Measurements from ENCODE around the gene MOV10L1. TPM values are rescaled to one million over a fixed set of nuclear protein-coding genes. Genes with fewer than 3 reads are reported as not detected.

MOV10L1 gene
- total and polyA plus RNA-seq, 2 experiments from 2014 or later, result 0.73 to 1.8 TPM

DNA sequence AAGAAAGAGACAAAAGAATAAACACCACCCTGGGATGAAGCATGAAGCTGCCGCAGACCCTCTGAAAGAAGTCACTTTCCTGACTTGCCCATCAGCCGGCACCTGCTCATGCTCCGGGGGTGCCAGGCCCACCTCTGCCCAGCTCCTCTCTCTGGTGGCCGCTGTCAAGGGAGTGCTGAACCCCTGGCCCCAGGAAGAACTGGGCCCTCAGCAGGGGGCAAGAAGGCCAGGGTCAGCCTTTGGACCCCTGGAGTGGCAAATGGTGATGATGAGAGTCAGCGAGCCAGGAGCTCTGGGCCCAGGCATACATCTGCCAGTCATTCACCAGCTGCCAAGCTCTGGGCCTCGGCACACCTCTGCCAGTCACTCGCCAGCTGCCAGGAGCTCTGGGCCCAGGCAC, 49.1 kb upstream of the MOV10L1 start:
- Histone ChIP-seq H3K36me3 (ENCODE audit: insufficient read depth) (no peaks in the 10 kb centered on the region), H3K4me3 (no peak overlapping the region), H3K9me2 (ENCODE audit: insufficient read depth) (no peaks in the 10 kb centered on the region), H3F3A (replicated peaks; ENCODE audit: low read depth) (no peaks in the 10 kb centered on the region), H3K4me1 (ENCODE audit: insufficient read depth) (no peaks in the 10 kb centered on the region), H4K20me1 (replicated peaks; ENCODE audit: insufficient read depth) (no peaks in the 10 kb centered on the region), H3K4me2 (no peak overlapping the region), H3K27ac (ENCODE audit: low read depth) (no peak overlapping the region), H3K27me3 (ENCODE audit: insufficient read depth) (no peaks in the 10 kb centered on the region), H2AFZ (no peak overlapping the region), H3K79me2 (replicated peaks; ENCODE audit: insufficient read depth) (no peaks in the 10 kb centered on the region)
- Mint-ChIP-seq H3K27me3 (ENCODE audit: insufficient read depth, low read depth, poor library complexity) (peaks cover 5% of the 10 kb centered on the region), H3K4me3 (no peak overlapping the region), H3K4me1 (no peaks in the 10 kb centered on the region), H3K36me3 (ENCODE audit: low read depth) (no peaks in the 10 kb centered on the region), H3K27ac (no peak overlapping the region), H3K9me3 (no peaks in the 10 kb centered on the region)
- DNase-seq (ENCODE audit: low spot score) (no peak), ATAC-seq (no peak)
- TF ChIP-seq POLR2AphosphoS5 (IDR thresholded peaks at IDR 0.05; ENCODE audit: low read depth) (no peak), ZNF114 (CRISPR knock-in tag; IDR thresholded peaks at IDR 0.05) (no peak), JUNB (IDR thresholded peaks at IDR 0.05; ENCODE audit: unreplicated experiment) (no peak), EZH2phosphoT487 (IDR thresholded peaks at IDR 0.05; ENCODE audit: unreplicated experiment) (no peak), EZH2 (IDR thresholded peaks at IDR 0.05; ENCODE audit: low read depth, unreplicated experiment) (no peak), STAT1 (IDR thresholded peaks at IDR 0.05; ENCODE audit: unreplicated experiment) (no peak), NANOG (IDR thresholded peaks at IDR 0.05; ENCODE audit: borderline replicate concordance) (no peak), CREB1 (CRISPR knock-in tag; IDR thresholded peaks at IDR 0.05; ENCODE audit: low read depth) (no peak)
- TF ChIP-seq, protein P1, sequence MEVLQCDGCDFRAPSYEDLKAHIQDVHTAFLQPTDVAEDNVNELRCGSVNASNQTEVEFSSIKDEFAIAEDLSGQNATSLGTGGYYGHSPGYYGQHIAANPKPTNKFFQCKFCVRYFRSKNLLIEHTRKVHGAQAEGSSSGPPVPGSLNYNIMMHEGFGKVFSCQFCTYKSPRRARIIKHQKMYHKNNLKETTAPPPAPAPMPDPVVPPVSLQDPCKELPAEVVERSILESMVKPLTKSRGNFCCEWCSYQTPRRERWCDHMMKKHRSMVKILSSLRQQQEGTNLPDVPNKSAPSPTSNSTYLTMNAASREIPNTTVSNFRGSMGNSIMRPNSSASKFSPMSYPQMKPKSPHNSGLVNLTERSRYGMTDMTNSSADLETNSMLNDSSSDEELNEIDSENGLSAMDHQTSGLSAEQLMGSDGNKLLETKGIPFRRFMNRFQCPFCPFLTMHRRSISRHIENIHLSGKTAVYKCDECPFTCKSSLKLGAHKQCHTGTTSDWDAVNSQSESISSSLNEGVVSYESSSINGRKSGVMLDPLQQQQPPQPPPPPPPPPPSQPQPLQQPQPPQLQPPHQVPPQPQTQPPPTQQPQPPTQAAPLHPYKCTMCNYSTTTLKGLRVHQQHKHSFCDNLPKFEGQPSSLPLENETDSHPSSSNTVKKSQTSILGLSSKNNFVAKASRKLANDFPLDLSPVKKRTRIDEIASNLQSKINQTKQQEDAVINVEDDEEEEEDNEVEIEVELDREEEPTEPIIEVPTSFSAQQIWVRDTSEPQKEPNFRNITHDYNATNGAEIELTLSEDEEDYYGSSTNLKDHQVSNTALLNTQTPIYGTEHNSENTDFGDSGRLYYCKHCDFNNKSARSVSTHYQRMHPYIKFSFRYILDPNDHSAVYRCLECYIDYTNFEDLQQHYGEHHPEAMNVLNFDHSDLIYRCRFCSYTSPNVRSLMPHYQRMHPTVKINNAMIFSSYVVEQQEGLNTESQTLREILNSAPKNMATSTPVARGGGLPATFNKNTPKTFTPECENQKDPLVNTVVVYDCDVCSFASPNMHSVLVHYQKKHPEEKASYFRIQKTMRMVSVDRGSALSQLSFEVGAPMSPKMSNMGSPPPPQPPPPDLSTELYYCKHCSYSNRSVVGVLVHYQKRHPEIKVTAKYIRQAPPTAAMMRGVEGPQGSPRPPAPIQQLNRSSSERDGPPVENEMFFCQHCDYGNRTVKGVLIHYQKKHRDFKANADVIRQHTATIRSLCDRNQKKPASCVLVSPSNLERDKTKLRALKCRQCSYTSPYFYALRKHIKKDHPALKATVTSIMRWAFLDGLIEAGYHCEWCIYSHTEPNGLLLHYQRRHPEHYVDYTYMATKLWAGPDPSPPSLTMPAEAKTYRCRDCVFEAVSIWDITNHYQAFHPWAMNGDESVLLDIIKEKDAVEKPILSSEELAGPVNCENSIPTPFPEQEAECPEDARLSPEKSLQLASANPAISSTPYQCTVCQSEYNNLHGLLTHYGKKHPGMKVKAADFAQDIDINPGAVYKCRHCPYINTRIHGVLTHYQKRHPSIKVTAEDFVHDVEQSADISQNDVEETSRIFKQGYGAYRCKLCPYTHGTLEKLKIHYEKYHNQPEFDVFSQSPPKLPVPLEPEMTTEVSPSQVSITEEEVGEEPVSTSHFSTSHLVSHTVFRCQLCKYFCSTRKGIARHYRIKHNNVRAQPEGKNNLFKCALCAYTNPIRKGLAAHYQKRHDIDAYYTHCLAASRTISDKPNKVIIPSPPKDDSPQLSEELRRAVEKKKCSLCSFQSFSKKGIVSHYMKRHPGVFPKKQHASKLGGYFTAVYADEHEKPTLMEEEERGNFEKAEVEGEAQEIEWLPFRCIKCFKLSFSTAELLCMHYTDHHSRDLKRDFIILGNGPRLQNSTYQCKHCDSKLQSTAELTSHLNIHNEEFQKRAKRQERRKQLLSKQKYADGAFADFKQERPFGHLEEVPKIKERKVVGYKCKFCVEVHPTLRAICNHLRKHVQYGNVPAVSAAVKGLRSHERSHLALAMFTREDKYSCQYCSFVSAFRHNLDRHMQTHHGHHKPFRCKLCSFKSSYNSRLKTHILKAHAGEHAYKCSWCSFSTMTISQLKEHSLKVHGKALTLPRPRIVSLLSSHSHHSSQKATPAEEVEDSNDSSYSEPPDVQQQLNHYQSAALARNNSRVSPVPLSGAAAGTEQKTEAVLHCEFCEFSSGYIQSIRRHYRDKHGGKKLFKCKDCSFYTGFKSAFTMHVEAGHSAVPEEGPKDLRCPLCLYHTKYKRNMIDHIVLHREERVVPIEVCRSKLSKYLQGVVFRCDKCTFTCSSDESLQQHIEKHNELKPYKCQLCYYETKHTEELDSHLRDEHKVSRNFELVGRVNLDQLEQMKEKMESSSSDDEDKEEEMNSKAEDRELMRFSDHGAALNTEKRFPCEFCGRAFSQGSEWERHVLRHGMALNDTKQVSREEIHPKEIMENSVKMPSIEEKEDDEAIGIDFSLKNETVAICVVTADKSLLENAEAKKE (CRISPR knock-in tag; IDR thresholded peaks at IDR 0.05), result no peak
- TF ChIP-seq, protein P2, sequence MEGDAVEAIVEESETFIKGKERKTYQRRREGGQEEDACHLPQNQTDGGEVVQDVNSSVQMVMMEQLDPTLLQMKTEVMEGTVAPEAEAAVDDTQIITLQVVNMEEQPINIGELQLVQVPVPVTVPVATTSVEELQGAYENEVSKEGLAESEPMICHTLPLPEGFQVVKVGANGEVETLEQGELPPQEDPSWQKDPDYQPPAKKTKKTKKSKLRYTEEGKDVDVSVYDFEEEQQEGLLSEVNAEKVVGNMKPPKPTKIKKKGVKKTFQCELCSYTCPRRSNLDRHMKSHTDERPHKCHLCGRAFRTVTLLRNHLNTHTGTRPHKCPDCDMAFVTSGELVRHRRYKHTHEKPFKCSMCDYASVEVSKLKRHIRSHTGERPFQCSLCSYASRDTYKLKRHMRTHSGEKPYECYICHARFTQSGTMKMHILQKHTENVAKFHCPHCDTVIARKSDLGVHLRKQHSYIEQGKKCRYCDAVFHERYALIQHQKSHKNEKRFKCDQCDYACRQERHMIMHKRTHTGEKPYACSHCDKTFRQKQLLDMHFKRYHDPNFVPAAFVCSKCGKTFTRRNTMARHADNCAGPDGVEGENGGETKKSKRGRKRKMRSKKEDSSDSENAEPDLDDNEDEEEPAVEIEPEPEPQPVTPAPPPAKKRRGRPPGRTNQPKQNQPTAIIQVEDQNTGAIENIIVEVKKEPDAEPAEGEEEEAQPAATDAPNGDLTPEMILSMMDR (conservative IDR thresholded peaks at IDR 0.05; ENCODE audit: low read depth in 2 of 2), result no peak
- TF ChIP-seq, protein P3, sequence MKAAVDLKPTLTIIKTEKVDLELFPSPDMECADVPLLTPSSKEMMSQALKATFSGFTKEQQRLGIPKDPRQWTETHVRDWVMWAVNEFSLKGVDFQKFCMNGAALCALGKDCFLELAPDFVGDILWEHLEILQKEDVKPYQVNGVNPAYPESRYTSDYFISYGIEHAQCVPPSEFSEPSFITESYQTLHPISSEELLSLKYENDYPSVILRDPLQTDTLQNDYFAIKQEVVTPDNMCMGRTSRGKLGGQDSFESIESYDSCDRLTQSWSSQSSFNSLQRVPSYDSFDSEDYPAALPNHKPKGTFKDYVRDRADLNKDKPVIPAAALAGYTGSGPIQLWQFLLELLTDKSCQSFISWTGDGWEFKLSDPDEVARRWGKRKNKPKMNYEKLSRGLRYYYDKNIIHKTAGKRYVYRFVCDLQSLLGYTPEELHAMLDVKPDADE (IDR thresholded peaks at IDR 0.05), result no peak
- TF ChIP-seq, protein P4, sequence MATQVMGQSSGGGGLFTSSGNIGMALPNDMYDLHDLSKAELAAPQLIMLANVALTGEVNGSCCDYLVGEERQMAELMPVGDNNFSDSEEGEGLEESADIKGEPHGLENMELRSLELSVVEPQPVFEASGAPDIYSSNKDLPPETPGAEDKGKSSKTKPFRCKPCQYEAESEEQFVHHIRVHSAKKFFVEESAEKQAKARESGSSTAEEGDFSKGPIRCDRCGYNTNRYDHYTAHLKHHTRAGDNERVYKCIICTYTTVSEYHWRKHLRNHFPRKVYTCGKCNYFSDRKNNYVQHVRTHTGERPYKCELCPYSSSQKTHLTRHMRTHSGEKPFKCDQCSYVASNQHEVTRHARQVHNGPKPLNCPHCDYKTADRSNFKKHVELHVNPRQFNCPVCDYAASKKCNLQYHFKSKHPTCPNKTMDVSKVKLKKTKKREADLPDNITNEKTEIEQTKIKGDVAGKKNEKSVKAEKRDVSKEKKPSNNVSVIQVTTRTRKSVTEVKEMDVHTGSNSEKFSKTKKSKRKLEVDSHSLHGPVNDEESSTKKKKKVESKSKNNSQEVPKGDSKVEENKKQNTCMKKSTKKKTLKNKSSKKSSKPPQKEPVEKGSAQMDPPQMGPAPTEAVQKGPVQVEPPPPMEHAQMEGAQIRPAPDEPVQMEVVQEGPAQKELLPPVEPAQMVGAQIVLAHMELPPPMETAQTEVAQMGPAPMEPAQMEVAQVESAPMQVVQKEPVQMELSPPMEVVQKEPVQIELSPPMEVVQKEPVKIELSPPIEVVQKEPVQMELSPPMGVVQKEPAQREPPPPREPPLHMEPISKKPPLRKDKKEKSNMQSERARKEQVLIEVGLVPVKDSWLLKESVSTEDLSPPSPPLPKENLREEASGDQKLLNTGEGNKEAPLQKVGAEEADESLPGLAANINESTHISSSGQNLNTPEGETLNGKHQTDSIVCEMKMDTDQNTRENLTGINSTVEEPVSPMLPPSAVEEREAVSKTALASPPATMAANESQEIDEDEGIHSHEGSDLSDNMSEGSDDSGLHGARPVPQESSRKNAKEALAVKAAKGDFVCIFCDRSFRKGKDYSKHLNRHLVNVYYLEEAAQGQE (IDR thresholded peaks at IDR 0.05; ENCODE audit: unreplicated experiment), result no peak

Measured in GM23338 (cell line).